ENCODE results near the gene SMAP2.

DNA sequence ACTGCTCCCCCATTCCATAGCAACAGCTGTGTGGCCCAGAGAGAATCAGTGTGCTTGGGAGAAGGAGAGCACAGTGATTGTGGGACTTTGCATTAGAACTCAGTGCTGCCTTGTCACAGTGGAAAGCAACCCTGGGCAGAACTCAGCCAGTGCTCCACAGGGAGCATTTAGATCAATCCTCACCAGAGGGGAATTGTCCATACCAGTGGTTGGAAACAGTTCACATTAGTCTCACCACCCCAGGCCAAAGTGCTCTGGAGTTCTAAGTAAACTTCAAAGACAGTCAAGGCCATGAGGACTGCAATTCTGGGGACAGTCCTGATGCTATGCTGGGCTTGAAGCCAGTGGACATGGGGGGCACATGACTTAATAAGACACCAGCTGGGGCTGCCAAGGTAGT, 12.9 kb upstream of the SMAP2 start:
- TF ChIP-seq CTCF (optimal IDR thresholded peaks at IDR 0.05 in 1 of 3, IDR thresholded peaks at IDR 0.05 in 1 of 3, conservative IDR thresholded peaks at IDR 0.05 in 1 of 3; ENCODE audit: extremely low read depth in 1 of 3, insufficient read depth in 2 of 3, low read length in 3 of 3), result no peak
- TF ChIP-seq EZH2 (IDR thresholded peaks at IDR 0.05; ENCODE audit: low read length), result no peak

Data from keratinocyte (primary cell).